Embryonic facial prominence (tissue), 1 donor: ENCODE results near the gene COX11.

Experiments used
- DNase-seq: peaks from one replicate; pipeline ENCODE4 v3.0.0-alpha.2; 2016; ENCODE audit errors: extremely low spot score

COX11 gene

DNA sequence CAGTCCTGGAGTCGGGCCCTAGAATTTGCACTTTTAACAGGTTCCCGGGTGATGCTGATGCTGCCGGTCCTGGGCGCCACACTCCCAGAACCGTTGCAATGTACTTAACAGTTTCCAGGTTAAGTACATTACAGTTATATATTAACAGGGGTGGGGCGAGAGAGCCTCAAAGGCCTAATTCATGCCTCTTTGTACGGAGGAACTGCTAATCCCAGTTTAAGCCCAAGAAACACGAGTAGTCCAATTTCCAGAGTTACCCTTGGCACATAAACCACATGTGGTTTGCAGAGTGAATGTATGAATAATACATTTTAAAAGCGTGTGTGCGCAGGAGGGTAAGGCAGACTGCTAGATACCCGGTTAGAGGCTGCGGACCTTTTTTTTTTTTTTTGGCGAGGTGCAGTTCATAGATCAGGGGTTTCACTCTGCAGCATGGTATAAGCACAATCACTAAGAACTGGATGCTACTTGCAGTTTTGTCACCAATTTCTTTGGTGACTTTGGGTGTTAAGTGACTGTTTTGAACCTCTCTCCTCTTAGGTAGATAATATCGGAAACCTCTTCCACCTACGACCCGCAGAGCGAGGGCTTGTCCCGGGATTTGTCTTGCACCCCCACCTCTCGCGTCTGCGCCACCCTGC lies 713 bp downstream of the COX11 start:
- no peak for DNase-seq

DNA sequence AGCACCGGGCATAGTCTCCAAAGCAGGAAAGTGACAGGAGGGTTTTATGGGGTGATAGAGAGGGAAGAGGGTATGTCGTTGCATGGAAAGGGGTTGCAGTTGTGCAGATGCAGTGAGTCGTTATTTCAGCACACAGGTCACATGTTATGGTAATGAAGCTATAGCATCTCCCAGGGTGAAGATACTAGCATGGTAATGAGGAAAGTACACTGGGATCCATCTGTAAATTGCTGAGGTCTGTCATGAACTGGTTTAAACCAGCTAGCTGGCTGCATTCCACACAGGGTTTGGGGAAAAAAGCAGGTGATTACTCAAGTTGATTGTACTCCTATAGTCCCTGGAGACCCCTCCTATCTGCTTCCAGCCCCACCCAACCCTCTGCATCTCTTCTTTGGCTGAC lies 11.7 kb downstream of the COX11 start:
- no peak for DNase-seq

DNA sequence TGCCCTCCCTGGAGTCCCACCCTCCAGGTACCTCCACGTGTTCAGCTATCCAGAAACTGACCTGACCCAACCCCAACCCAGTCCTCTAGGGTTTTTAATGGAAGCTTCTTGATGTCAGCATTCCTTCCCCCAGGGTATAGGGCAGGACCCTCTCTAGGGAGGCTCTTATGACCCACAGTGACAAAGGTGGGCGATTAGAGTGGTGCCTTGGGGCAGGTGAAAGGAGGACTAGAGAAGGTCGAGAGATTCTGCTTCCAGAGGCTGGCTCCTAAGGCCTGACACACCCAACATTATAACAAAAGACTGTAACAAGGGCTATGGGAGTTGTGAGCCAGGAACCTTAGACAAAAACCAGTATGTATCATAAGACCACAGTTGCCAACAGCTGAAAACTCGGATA lies 17.2 kb downstream of the COX11 start:
- DNase-seq: no peak

DNA sequence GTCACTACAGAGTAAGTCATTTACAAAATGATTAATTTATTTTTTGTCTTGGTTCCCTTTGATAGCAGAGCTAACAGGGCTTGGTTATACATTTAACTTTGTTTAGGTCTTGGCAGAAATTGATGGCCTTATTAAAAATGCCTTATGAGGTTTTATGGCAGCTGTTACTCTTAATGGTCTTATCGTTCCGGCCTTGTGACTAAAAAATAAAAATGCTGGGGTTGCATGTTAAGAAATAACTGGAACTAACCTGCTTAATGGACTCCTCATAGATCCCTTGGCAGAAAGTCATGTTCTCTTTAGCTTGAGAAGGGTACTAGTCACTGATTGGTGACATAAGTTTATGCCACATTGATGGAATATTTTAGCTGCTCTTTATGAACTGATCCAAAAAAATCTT lies 18.3 kb downstream of the COX11 start:
- DNase-seq: no peak

DNA sequence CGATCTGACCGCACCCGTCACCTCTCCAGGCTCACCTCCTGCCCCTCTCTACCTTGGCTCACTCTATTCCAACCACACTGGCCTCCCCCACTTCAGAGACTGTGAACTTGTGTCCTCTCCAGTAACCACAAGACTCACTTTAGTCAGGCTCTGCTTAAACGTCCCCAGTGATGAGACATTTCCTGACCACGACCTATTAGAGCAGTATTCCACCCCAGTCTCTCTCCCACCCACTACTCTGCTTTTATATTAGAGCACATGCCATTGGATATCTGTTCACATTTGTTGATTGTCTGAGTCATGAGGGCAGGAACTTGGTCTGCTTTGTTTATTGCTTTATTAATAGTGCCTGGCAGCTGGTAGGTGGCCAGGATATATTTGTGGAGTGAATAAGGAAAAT lies 20.1 kb downstream of the COX11 start:
- DNase-seq: no peak

DNA sequence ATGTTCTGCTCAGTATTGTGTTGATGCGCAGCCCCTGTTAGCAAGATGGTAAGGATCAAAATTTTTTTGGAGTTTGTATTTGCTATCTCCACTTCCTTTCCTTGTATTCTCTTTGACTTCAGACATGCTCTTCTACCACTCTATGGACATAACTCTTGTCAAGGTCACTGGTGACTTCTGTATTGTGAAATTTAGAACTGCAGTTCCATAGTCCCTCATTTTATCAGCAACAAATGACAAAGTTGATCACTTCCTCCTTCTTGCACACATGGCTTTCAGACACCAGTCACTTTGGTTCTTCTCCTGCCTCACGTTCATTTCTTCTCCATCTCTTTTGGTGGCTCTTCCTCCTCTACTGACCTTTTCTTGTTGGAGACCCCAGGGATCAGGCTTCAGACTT lies 21.1 kb downstream of the COX11 start:
- DNase-seq: no peak

DNA sequence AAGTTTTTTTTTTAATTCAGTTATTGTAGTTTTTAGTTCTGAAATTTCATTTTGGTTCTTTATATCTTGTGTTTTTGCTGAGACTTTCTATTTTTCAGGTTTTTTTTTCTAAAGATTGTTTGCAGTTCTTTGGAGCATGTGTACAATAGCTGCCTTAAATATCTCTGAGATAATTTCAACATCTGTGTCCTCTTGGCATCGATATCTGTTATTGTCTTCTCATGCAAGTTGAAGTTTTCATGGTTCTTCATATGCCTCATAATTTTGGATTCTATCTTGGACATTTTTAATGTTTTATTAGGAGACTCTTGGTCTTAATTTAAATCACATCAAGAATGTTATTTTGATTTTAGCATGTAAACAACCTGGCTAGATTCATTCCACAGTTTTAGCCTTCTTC lies 22.8 kb downstream of the COX11 start:
- DNase-seq: no peak

DNA sequence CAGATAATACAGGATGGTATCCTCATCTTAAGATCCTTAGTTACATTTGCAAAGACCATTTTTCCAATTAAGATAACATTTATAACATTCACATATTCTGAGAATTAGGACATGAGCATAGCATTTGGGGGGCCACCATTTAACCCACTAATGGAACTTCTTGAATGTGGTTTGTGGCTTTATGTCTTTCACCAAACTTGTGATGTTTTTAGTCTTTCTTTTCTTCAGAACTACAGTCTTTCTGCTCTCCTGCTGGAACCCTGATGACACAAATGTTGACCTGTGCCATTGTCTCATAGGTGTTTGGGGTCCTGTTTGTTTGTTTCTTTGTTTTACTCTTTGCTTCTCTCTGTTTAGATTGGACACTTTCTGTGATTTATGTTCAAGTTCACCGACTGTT lies 23.2 kb downstream of the COX11 start:
- DNase-seq: no peak

DNA sequence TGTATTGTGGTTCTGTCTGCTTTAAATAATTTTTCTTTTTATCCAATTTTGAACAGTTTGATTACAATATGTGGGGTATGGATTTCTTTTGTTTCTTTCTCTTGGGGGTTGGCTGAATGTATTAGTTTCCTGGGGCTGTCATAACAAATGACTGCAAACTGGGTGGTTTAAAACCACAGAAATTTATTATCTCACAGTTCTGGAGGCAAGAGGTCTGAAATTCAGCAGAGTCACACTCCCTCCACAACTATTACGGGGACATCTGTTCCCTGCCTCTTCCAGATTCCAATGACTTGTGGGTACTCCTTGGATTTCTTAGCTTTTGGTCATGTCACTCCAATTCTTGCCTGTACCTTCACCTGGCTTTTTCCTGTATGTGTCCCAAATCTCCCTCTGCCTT lies 23.7 kb downstream of the COX11 start:
- DNase-seq: no peak

DNA sequence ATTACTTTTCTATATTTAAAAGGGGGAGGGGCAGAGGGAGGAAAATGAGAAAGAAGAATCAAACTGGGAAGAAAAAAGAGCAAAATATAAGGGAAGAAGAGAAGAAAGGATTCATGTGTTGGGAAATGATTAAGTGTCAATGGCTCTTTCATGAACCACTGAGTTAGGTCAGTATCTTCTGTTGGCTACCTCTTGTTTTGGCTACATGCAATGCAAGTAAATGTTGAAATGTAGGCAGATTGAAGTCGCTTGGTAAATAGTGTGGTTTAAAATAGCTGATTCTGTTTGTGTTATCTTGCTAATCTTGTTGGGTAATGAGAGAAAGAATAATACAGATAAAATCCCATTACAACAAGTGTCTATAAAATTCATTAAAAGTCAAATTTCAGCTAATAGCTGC lies 27.2 kb downstream of the COX11 start:
- no peak for DNase-seq

DNA sequence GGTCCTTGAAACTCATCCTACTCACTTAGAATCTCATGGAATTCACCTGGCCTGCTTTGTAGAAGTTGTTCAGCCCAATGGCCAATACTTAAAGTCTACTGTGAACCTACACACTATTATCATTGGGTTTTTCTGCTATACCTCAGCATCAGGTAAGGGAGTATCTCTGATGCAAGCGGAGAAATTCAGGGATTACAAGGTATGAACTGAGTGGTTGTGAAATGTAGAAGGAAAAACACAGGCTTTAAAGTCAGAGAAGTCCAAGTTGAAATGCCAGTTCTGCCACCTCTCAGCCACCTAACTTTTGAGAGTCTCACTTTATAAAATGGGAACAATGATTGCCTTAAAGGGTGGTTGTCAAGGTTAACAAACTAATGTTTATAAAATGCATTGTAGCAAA lies 31.0 kb downstream of the COX11 start:
- DNase-seq: no peak

DNA sequence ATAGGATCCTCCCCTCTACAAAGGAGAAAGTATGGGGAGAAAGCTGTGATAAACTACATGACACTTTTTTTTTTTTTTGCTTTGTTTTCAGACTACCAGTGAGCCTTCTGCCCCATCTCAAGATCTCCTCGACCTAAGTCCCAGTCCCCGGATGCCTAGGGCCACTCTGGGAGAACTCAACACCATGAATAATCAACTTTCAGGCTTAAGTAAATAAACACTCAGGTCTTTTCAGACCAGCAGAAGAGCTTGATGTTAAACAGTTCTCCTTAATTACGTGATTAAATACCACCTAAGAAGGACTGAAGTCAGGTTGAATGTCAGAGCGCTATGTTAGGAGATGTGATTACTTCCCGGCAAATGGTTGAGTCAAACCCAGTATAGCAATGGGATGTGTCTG lies 31.4 kb downstream of the COX11 start:
- DNase-seq: no peak

DNA sequence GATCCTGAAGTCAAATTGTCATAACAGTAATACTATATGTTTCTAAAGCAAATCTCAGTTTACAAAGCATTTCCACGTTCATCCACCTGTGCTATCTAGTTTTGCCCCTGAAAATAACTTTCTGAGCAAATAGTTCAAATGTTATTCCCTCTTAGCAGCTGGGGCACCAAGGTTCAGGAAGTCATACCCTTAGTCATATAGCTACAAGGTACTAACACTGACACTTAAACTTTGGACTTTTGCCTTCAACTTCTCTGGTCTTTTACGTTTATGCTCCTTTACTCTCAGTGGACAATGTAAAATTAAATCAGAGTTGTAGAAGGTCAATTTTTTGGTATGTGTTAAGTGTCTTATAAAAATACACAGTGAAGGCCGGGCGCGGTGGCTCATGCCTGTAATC lies 33.0 kb downstream of the COX11 start:
- no peak for DNase-seq

DNA sequence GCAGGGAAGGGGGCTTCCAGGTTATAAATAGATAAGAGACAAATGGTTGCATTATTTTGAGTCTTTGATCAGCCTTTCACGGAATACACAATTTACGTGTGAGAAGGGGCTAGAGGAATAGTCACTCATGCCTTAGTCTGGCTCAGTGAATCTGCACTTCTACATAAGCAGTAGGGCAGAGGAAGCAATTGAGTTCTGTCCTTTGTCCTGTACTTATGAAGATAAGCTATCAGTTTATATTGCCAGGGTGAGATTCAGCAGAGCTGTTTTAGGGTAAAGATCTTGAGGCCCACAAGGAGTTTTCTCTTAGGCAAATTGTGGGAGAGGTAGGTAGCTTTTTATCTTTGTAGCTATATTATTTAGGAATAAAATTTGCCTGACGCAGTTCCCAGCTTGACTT lies 34.5 kb downstream of the COX11 start:
- DNase-seq: no peak

DNA sequence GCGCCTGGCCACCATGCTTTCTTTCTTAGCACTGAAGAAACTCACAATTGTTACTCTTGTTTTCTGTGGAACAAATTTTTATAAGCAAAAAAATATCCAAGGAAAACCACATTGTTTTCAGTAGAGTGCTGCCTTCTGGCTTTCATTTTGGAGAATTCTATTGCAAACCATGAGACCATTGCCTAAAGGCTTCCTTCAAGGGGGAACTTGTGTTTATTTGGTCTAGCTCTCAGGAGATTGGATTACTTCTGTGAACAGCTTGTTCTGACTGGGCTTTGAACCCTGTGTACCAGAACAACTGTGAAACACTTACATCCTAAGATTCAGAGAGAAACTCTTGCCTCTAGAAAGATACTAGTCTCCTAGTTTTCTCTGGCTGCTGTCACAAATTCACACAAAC lies 35.7 kb downstream of the COX11 start:
- DNase-seq: no peak

DNA sequence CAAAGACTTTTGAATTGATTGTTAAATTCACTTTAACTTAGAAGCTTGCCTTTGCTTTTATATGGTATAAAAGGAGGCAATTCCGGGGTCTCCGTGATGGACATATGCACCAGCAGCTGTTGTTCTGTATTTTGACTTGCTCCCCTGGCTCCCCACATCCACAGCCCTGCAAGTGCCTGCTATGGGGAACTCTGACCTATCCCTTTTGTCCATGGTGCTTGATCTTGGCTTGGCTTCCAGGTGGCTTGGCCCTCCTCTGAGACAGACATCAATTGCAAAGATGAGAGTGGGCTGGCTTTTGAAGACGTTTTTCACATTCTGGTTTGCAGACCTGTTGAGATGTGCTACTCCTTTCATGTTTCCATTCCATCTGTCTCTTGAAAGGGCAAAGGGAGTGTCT lies 40.9 kb downstream of the COX11 start:
- no peak for DNase-seq

DNA sequence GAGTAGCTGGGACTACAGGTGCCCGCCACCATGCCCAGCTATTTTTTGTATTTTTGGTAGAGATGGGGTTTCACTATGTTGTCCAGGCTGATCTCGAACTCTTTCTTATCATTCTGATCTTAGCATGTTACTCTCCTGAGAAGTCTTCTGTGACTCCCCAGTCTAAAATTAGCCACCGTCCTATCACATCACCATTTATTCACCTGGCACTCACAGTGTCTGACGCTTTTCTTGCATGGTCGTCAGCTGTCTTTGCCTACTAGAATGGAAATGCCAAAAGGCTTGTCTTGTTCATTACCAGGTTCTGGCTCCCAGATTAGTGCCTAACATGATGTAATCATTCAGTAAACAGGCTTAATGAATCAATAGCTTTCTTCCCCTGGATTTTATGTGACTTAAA lies 44.0 kb downstream of the COX11 start:
- no peak for DNase-seq

DNA sequence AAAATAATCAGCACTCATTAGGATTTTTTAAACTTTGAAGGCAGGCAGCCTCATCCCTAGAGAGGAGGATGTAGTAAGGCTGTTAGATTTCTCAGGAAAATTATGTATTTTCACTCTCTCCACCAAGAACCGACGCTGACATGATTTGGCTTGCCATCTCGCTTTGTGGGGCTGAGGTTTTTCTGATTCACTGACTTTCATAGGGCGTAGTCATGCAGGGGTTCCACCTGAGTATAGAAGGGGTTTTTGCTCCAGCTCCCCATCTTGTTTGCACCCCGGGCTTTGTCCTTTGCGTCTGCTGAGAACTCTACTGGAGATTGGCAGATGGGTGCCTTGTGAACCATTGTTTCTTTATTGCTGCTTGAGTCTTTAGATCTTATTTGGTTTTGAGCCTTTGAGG lies 47.6 kb downstream of the COX11 start:
- no peak for DNase-seq

DNA sequence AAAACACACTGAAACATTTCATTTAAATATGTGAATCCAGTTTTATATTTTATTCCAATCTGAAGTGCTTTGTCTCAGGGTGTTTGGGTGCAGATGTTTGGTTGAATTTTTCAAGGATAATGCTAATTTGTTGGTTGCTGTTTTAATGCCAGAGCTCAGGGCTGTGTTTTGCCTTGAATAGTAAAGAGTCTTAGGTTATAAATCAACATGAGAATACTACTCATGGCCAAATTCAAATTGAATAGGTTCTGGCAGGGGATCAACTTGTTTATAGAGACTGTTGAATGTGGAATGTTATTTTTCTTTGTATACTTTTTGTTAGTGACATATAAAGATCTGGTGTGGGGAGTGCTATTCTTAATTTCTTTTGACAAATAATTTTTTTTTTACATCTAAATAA lies 49.0 kb downstream of the COX11 start:
- DNase-seq: no peak

DNA sequence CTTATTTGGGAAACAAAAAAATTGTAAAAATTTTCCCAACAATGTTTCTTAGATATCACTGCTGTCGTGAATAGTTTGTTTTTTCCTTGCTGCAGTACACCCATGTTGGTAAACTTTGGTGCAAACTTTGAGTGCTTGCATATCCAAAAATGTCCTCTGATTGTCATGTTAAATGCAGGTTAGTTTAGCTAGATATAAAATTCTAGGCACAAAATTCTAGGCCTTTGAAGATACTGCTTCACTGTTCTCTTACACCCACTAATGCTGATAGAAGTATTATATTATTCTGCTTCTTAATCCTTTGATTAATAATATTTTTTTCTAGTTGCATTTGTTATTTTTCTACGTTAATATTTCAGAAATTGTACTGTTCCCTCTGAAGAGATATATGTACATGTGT lies 51.7 kb downstream of the COX11 start:
- no peak for DNase-seq
